MM.1S (cell line): ENCODE results near the gene DOK3.

Experiments used
- DNase-seq: peaks from one replicate; pipeline ENCODE4 v3.0.0-alpha.2; 2015
- H2AFZ ChIP-seq: fragments of 300-600 bp; sonication (generic); 2 replicates; pipeline ENCODE4 v1.6.0; 2016; ENCODE audit warnings: antibody characterized with exemption, low read length
- H3F3A ChIP-seq: fragments of 300-600 bp; sonication (generic); 2 replicates; pipeline ENCODE4 v1.6.1; 2016; ENCODE audit warnings: mild to moderate bottlenecking, antibody characterized with exemption, low read length, moderate library complexity, mixed read lengths; ENCODE audit not compliant: insufficient read depth
- H3K27ac ChIP-seq: fragments of 300-600 bp; sonication (generic); 2 replicates; pipeline ENCODE4 v1.5.1; 2016; ENCODE audit warnings: mild to moderate bottlenecking, low read length
- H3K27me3 ChIP-seq: fragments of 300-600 bp; sonication (generic); replicated peaks from 2 replicates; pipeline ENCODE4 v1.6.0; 2016; ENCODE audit warnings: low read length; ENCODE audit not compliant: insufficient read depth
- H3K36me3 ChIP-seq: fragments of 300-600 bp; sonication (generic); replicated peaks from 2 replicates; pipeline ENCODE4 v1.6.1; 2016; ENCODE audit warnings: mild to moderate bottlenecking, low read length, mixed read lengths; ENCODE audit not compliant: insufficient read depth
- H3K4me1 ChIP-seq: fragments of 300-600 bp; sonication (generic); 2 replicates; pipeline ENCODE4 v1.6.1; 2016; ENCODE audit warnings: low read length, mixed read lengths
- H3K4me2 ChIP-seq: fragments of 300-600 bp; sonication (generic); 2 replicates; pipeline ENCODE4 v1.6.0; 2016; ENCODE audit warnings: low read depth, low read length
- H3K4me3 ChIP-seq: fragments of 300-600 bp; sonication (generic); 2 replicates; pipeline ENCODE4 v1.5.1; 2016; ENCODE audit warnings: low read length, mixed read lengths
- H3K79me2 ChIP-seq: fragments of 300-600 bp; sonication (generic); 2 replicates; pipeline ENCODE4 v1.6.1; 2016; ENCODE audit warnings: mixed run types, low read length, mixed read lengths
- H3K9ac ChIP-seq: fragments of 300-600 bp; sonication (generic); 2 replicates; pipeline ENCODE4 v1.6.1; 2016; ENCODE audit warnings: low read length, mixed read lengths
- H3K9me2 ChIP-seq: fragments of 300-600 bp; sonication (generic); replicated peaks from 2 replicates; pipeline ENCODE4 v1.6.1; 2016; ENCODE audit warnings: mild to moderate bottlenecking, low read length, mixed read lengths; ENCODE audit not compliant: insufficient read depth
- H3K9me3 ChIP-seq: fragments of 300-600 bp; sonication (generic); replicated peaks from 2 replicates; pipeline ENCODE4 v1.6.1; 2016; ENCODE audit warnings: mild to moderate bottlenecking, low read length, mixed read lengths; ENCODE audit not compliant: insufficient read depth
- H4K20me1 ChIP-seq: fragments of 300-600 bp; sonication (generic); 2 replicates; pipeline ENCODE4 v1.6.1; 2016; ENCODE audit warnings: mild to moderate bottlenecking, low read length, moderate library complexity, mixed read lengths; ENCODE audit not compliant: insufficient read depth
- CTCF ChIP-seq: fragments of 300-600 bp; sonication (generic); IDR thresholded peaks from 2 replicates; pipeline ENCODE4 v1.5.1; 2016; ENCODE audit warnings: antibody characterized with exemption, low read length, mixed read lengths
- EZH2 ChIP-seq: fragments of 300-600 bp; sonication (generic); optimal IDR thresholded peaks from 2 replicates; pipeline ENCODE3; 2017; ENCODE audit warnings: low read depth, mild to moderate bottlenecking, antibody characterized with exemption, low read length, mixed read lengths
- EZH2phosphoT487 ChIP-seq: fragments of 300-600 bp; sonication (generic); IDR thresholded peaks from 2 replicates; pipeline ENCODE4 v1.6.1; 2018; ENCODE audit warnings: antibody characterized with exemption, low read length

DOK3 gene

GRCh38 chr5:177454397-177455035 is 55.1 kb downstream of the DOK3 start:
- Histone ChIP-seq H3K36me3 (no peaks in the 10 kb centered on the region), H3K4me1 (peaks cover 17% of the 10 kb centered on the region), H3K4me3 (peak overlapping the region; percentile 76), H3K9me3 (no peaks in the 10 kb centered on the region), H3K4me2 (peak overlapping the region; percentile 97), H3K79me2 (no peaks in the 10 kb centered on the region; the same call in 1 of the 2 replicates), H3K27ac (peak overlapping the region; percentile 78), H2AFZ (peak overlapping the region; percentile 79), H3K9me2 (no peaks in the 10 kb centered on the region), H4K20me1 (no peaks in the 10 kb centered on the region), H3K27me3 (peaks cover 6% of the 10 kb centered on the region; the same call in 1 of the 2 replicates), H3F3A (peaks cover 15% of the 10 kb centered on the region), H3K9ac (peak overlapping the region; percentile 87)
- DNase-seq = peak; percentile 91
- TF ChIP-seq CTCF = peak; percentile 86
- no peak for TF ChIP-seq EZH2
- TF ChIP-seq EZH2phosphoT487 = no peak

- Histone ChIP-seq H3K36me3 (no peaks in the 10 kb centered on the region), H3K27me3 (0 out of 2 replicates have a peak, but pooled peaks cover under 1% of the 10 kb centered on the region), H3K4me1 (peaks cover 17% of the 10 kb centered on the region), H4K20me1 (no peaks in the 10 kb centered on the region), H3K4me2 (peak overlapping the region; percentile 97), H3F3A (peaks cover 15% of the 10 kb centered on the region), H3K4me3 (peak overlapping the region; percentile 76), H3K9me3 (no peaks in the 10 kb centered on the region), H3K27ac (no peak overlapping the region), H3K9me2 (no peaks in the 10 kb centered on the region), H3K79me2 (no peaks in the 10 kb centered on the region; the same call in 1 of the 2 replicates), H3K9ac (peak overlapping the region; percentile 43; the same call in 1 of the 2 replicates), H2AFZ (no peak overlapping the region)
- TF ChIP-seq EZH2 = no peak
- no peak for TF ChIP-seq CTCF
- TF ChIP-seq EZH2phosphoT487 = no peak
- DNase-seq = no peak
These were observed 55.7 kb downstream of the DOK3 start for GRCh38 chr5:177453852-177454396.

- H3K9ac ChIP-seq = no peak overlapping the region
- no peaks in the 10 kb centered on the region for H3K9me3 ChIP-seq
These were observed 56.7 kb downstream of the DOK3 start for GRCh38 chr5:177452688-177453638.

More at GRCh38 chr5:177452688-177453638, 56.7 kb downstream of the DOK3 start:
- no peak overlapping the region for H3K4me3 ChIP-seq
- H3K36me3 ChIP-seq = no peaks in the 10 kb centered on the region
- no peak overlapping the region for H3K27ac ChIP-seq
- H2AFZ ChIP-seq = no peak overlapping the region
- no peak for TF ChIP-seq CTCF
- no peak for DNase-seq
- H3K9me2 ChIP-seq = no peaks in the 10 kb centered on the region
- no peak overlapping the region for H3K4me2 ChIP-seq
- peaks cover 15% of the 10 kb centered on the region for H3F3A ChIP-seq
- no peaks in the 10 kb centered on the region for H3K27me3 ChIP-seq
- peaks cover 17% of the 10 kb centered on the region for H3K4me1 ChIP-seq
- no peaks in the 10 kb centered on the region; the same call in 1 of the 2 replicates for H3K79me2 ChIP-seq
- H4K20me1 ChIP-seq = no peaks in the 10 kb centered on the region
